Measurements from ENCODE around the gene LENG1.

DNA sequence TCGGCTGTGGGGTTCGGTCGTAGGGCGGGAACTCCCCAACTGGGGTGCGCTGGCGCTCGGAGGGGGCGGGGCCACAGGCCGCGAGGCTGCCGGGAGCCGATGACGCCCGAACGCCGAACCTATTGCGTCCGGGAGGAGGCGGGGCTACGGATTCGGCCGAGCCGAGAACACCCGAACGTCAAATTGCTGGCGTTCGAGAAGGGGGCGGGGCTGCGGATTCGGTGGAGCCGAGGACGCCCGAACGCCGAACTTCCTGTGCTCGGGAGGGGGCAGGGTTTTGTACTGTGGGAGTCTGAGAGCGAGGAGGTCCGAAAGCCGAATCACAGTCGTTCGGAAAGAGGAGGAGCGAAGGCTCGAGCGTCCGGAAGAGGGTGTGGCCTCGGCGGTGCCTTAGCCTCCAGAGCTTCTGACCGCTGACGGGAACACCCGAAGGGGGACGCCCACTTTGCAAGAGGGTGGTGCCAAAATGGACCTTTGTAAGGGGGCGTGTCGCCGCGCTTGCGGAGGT, 31.0 kb upstream of the LENG1 start:
- TF ChIP-seq POLR2AphosphoS5 (IDR thresholded peaks at IDR 0.05; ENCODE audit: low read depth, low read length) (no peak), CTCF (IDR thresholded peaks at IDR 0.05) (no peak), REST (IDR thresholded peaks at IDR 0.05; ENCODE audit: insufficient read depth in 1 of 2, low read depth in 2 of 2, low read length in 1 of 2) (no peak)
